Brain microvascular endothelial cell (primary cell): Measurements from ENCODE around the gene TNFSF15.

Experiments
- DNase-seq: peaks from one replicate; pipeline ENCODE4 v3.0.0-alpha.2; 2020
- H3K27ac ChIP-seq: fragments of 250-450 bp; sonication (Bioruptor Pico); 2 replicates; pipeline ENCODE4 v1.5.1; 2020; ENCODE audit warnings: mild to moderate bottlenecking, moderate library complexity
- H3K27me3 ChIP-seq: fragments of 250-450 bp; sonication (Bioruptor Pico); replicated peaks from 2 replicates; pipeline ENCODE4 v1.5.1; 2020; ENCODE audit warnings: mild to moderate bottlenecking
- H3K36me3 ChIP-seq: fragments of 250-450 bp; sonication (Bioruptor Pico); replicated peaks from 2 replicates; pipeline ENCODE4 v1.5.1; 2020; ENCODE audit warnings: mild to moderate bottlenecking
- H3K4me3 ChIP-seq: 2 replicates; pipeline ENCODE4 v1.5.1; 2011; ENCODE audit warnings: low read depth, mild to moderate bottlenecking, control low read depth, low read length, moderate library complexity
- in situ Hi-C: cut with HindIII; loops from 2 replicates; pipeline ENCODE4 v1.10.0; 2017; ENCODE audit warnings: low sequenced_read_pairs, low pct_ligation_motif_present
- TF ChIP-seq, protein P1 (sequence below): IDR thresholded peaks from 2 replicates; pipeline ENCODE4 v1.5.1; 2011; ENCODE audit warnings: low read depth, mild to moderate bottlenecking, moderate library complexity, low read length, control low read depth, inconsistent platforms; ENCODE audit errors: missing control alignments

Gene TNFSF15

DNA sequence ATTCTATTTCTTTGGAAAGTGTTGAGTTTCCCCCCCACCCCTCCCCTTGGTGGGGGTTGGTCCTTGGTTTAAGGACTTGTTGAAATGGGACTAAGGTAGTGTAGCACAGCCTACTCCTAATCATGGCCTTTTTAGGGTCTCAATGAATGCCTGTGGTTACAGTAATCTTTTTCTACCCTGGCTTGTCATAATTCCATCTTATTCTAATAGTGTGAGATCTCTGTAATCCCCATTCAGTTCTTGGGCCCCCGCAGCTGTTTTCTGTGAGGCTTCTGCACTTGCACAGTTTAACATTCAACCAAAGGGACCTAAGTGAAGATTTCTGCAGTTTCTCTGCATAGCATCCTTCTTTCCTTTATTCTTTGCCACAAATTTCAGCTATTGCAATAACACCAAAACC is 30.7 kb downstream of the TNFSF15 start:
- no peak overlapping the region for H3K4me3 ChIP-seq
- in situ Hi-C loops, result no loop called here
- H3K27me3 ChIP-seq, result no peaks in the 10 kb centered on the region
- TF ChIP-seq, protein P1, sequence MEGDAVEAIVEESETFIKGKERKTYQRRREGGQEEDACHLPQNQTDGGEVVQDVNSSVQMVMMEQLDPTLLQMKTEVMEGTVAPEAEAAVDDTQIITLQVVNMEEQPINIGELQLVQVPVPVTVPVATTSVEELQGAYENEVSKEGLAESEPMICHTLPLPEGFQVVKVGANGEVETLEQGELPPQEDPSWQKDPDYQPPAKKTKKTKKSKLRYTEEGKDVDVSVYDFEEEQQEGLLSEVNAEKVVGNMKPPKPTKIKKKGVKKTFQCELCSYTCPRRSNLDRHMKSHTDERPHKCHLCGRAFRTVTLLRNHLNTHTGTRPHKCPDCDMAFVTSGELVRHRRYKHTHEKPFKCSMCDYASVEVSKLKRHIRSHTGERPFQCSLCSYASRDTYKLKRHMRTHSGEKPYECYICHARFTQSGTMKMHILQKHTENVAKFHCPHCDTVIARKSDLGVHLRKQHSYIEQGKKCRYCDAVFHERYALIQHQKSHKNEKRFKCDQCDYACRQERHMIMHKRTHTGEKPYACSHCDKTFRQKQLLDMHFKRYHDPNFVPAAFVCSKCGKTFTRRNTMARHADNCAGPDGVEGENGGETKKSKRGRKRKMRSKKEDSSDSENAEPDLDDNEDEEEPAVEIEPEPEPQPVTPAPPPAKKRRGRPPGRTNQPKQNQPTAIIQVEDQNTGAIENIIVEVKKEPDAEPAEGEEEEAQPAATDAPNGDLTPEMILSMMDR, result no peak
- H3K27ac ChIP-seq, result no peak overlapping the region
- DNase-seq, result no peak
- no peaks in the 10 kb centered on the region for H3K36me3 ChIP-seq

DNA sequence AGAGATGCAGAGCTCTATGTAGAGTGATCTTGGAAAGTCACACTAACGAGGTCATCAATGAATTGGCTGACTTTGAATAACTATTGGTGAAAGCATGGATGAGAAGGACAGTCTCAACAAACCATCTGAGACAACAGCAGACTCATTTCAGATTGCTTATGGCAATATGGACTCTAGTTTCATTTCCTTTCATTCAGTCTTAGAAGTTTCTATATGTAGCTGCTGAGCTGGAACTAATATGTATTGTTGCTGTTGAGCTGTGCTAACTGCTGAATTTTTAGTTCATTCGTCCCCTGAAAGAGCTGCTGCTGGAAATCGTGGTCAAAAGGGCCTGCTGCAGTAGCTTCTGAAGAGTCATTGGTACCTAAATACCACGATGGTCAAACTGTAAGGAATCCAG is 31.3 kb downstream of the TNFSF15 start:
- Histone ChIP-seq H3K27ac (no peak overlapping the region), H3K27me3 (no peaks in the 10 kb centered on the region), H3K36me3 (no peaks in the 10 kb centered on the region), H3K4me3 (no peak overlapping the region)
- in situ Hi-C loops, result no loop called here
- TF ChIP-seq, protein P1, result no peak
- no peak for DNase-seq

DNA sequence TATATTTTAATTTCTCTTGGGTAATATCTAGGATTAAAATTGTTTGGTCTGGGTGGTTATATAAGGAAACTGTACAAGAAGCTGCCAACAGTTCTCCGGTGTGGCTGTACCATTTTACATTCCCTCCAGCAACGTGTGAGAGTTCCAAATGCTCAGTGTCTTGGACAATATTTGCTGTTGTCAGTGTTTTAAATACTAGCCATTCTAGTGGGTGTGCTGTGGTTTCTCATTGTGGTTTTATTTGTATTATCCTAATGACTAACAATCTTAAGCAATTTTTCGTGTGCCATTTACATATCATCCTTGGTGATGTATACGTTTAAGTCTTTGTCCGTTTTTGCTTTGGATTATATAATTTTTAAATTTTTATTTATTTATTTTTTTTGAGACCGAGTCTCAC is 34.0 kb downstream of the TNFSF15 start:
- no peak overlapping the region for H3K27ac ChIP-seq
- no peak for DNase-seq
- H3K27me3 ChIP-seq, result no peaks in the 10 kb centered on the region
- in situ Hi-C loops, result no loop called here
- H3K4me3 ChIP-seq, result no peak overlapping the region
- H3K36me3 ChIP-seq, result no peaks in the 10 kb centered on the region
- TF ChIP-seq, protein P1, result no peak

DNA sequence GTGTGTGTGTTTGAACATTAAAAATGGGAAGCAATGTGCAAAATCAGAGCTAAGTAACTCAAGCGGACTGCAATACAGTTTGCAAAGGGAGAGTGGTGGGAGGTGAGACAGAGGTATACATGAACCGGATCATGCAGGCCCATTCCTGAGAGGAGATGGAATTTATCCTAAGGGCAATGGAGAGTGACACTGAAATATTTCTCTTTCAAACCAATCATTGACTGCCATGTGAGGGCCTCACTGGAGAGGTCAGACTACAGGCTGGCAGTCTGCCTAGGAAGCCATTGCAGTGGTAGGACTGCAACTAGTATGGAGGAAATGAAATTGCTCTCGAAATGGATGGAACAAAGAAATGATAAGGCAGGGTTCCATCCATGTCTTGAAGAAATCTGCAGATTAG is 34.8 kb downstream of the TNFSF15 start:
- no peak overlapping the region for H3K4me3 ChIP-seq
- no peaks in the 10 kb centered on the region for H3K27me3 ChIP-seq
- in situ Hi-C loops, result no loop called here
- TF ChIP-seq, protein P1, result no peak
- H3K27ac ChIP-seq, result no peak overlapping the region
- H3K36me3 ChIP-seq, result no peaks in the 10 kb centered on the region
- no peak for DNase-seq

DNA sequence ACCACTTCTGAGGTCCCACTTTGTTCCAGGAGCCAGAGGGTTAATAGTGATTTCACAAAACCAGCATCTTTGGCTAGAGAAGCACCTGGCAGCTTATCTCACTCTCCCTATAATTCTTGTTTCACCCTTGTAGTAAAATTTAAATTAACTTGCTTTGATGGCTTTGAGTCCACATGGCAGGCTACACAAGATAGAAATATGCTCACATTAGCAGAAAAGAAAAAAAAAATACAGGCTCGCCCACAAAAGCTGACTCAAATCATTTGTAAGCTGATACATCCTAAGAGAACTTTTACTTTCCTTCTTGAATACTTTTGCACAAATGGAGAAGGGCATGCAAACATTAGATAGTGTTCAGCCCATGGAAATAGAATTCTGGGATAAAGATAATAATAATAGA is 36.2 kb downstream of the TNFSF15 start:
- H3K36me3 ChIP-seq, result no peaks in the 10 kb centered on the region
- TF ChIP-seq, protein P1, result no peak
- no peak overlapping the region for H3K4me3 ChIP-seq
- H3K27me3 ChIP-seq, result no peaks in the 10 kb centered on the region
- H3K27ac ChIP-seq, result no peak overlapping the region
- no peak for DNase-seq
- in situ Hi-C loops, result no loop called here

DNA sequence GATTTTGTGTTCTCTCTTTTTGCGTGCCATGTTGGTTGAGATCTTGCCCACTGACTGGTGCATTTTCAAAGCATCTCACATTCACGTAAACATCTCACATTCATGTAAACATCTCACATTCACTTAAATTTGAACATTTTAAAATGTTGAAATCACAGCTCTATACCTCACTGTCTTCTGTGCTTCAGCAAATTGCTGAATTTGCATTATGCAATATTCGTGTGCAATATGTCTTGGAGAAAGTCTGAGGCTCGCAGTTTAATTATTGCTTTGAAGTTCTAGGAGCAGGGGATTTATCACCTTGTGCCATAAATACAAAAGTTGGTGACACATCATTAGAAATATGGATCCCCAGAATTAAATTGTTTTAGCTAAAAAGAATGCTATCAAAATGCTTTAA is 42.6 kb downstream of the TNFSF15 start:
- H3K27ac ChIP-seq, result no peak overlapping the region
- DNase-seq, result no peak
- TF ChIP-seq, protein P1, result no peak
- no peak overlapping the region for H3K4me3 ChIP-seq
- in situ Hi-C loops, result no loop called here
- no peaks in the 10 kb centered on the region for H3K36me3 ChIP-seq
- H3K27me3 ChIP-seq, result no peaks in the 10 kb centered on the region
